Measurements from ENCODE around the gene ZNF217. TPM values are rescaled to one million over a fixed set of nuclear protein-coding genes. Genes with fewer than 3 reads are reported as not detected.

The ZNF217 gene
- polyA plus RNA-seq, 1 donor from 2014 or later, result 1.9 TPM

- no peak for TF ChIP-seq MXI1 (conservative IDR thresholded peaks at IDR 0.05; ENCODE audit: poor library complexity, severe bottlenecking)
- no peak for TF ChIP-seq POLR2AphosphoS5 (IDR thresholded peaks at IDR 0.05)
- no peak for TF ChIP-seq SMC3 (conservative IDR thresholded peaks at IDR 0.05; ENCODE audit: poor library complexity)
- TF ChIP-seq EZH2 (IDR thresholded peaks at IDR 0.05; ENCODE audit: borderline replicate concordance, insufficient read depth, low read length, poor library complexity, severe bottlenecking), result no peak
- TF ChIP-seq REST (IDR thresholded peaks at IDR 0.05; ENCODE audit: borderline replicate concordance), result no peak
- TF ChIP-seq TAF1 (IDR thresholded peaks at IDR 0.05; ENCODE audit: low read depth), result no peak
- TF ChIP-seq RAD21 (conservative IDR thresholded peaks at IDR 0.05), result no peak
- Histone ChIP-seq H3K36me3 (ENCODE audit: insufficient read depth, low read length) (peaks cover 12% of the 10 kb centered on the region), H3F3A (ENCODE audit: insufficient read depth, low read length, poor library complexity, severe bottlenecking) (no peaks in the 10 kb centered on the region), H4K20me1 (ENCODE audit: insufficient read depth) (no peaks in the 10 kb centered on the region), H3K4me3 (ENCODE audit: low read length) (no peak overlapping the region), H3K79me2 (replicated peaks; ENCODE audit: insufficient read depth, low read length) (peaks cover 37% of the 10 kb centered on the region), H3K9ac (ENCODE audit: low read length) (no peak overlapping the region), H3K27me3 (ENCODE audit: insufficient read depth, low read depth, low read length) (no peaks in the 10 kb centered on the region), H3K9me2 (ENCODE audit: insufficient read depth, low read length) (no peaks in the 10 kb centered on the region), H2AFZ (ENCODE audit: low read depth, low read length) (no peak overlapping the region), H3K9me3 (ENCODE audit: low read length) (no peaks in the 10 kb centered on the region), H3K27ac (ENCODE audit: low read length) (no peak overlapping the region), H3K4me2 (ENCODE audit: low read length) (no peak overlapping the region)
Observed at GRCh38 chr20:53579266-53579580, 14.4 kb downstream of the ZNF217 start.

GRCh38 chr20:53578492-53579222 lies 15.0 kb downstream of the ZNF217 start:
- Histone ChIP-seq H3K4me3 (ENCODE audit: low read length) (no peak overlapping the region), H3F3A (ENCODE audit: insufficient read depth, low read length, poor library complexity, severe bottlenecking) (no peaks in the 10 kb centered on the region), H4K20me1 (ENCODE audit: insufficient read depth) (no peaks in the 10 kb centered on the region), H3K9me2 (ENCODE audit: insufficient read depth, low read length) (no peaks in the 10 kb centered on the region), H3K9ac (ENCODE audit: low read length) (no peak overlapping the region), H2AFZ (ENCODE audit: low read depth, low read length) (no peak overlapping the region), H3K79me2 (replicated peaks; ENCODE audit: insufficient read depth, low read length) (peaks cover 37% of the 10 kb centered on the region), H3K4me2 (ENCODE audit: low read length) (no peak overlapping the region), H3K27ac (ENCODE audit: low read length) (no peak overlapping the region), H3K36me3 (ENCODE audit: insufficient read depth, low read length) (peaks cover 12% of the 10 kb centered on the region), H3K27me3 (ENCODE audit: insufficient read depth, low read depth, low read length) (no peaks in the 10 kb centered on the region), H3K9me3 (ENCODE audit: low read length) (no peaks in the 10 kb centered on the region)
- TF ChIP-seq EP300 (conservative IDR thresholded peaks at IDR 0.05; ENCODE audit: poor library complexity, severe bottlenecking) (no peak), REST (IDR thresholded peaks at IDR 0.05; ENCODE audit: borderline replicate concordance) (no peak), CTCF (IDR thresholded peaks at IDR 0.05; ENCODE audit: poor library complexity, severe bottlenecking) (peak; percentile 95), TAF1 (IDR thresholded peaks at IDR 0.05; ENCODE audit: low read depth) (no peak), SMC3 (conservative IDR thresholded peaks at IDR 0.05; ENCODE audit: poor library complexity) (peak; percentile 96), EZH2 (IDR thresholded peaks at IDR 0.05; ENCODE audit: borderline replicate concordance, insufficient read depth, low read length, poor library complexity, severe bottlenecking) (no peak), POLR2AphosphoS5 (IDR thresholded peaks at IDR 0.05) (no peak), RAD21 (conservative IDR thresholded peaks at IDR 0.05) (peak; percentile 92), MXI1 (conservative IDR thresholded peaks at IDR 0.05; ENCODE audit: poor library complexity, severe bottlenecking) (peak; percentile 28)
